Esophagus squamous epithelium (tissue), 4 donors: ENCODE data around the gene FHOD3.

ENCODE experiments used
- POLR2A ChIP-seq, 4 donors: fragments of 450-650 bp; IDR thresholded peaks; one replicate each; pipeline ENCODE4 v1.6.1; 2017; ENCODE audit warnings: antibody characterized with exemption in 4 of 4, mild to moderate bottlenecking in 4 of 4, moderate library complexity in 3 of 4
- TF ChIP-seq, protein P1 (sequence below), 6 experiments: fragments of 450-650 bp in 4 of 6; fragments of 200-600 bp in 2 of 6; sonication (generic) in 2 of 6; IDR thresholded peaks; one replicate each; pipeline ENCODE4 v1.5.1; 2016 to 2019; ENCODE audit warnings: antibody characterized with exemption in 6 of 6, mild to moderate bottlenecking in 4 of 6, moderate library complexity in 4 of 6

DNA sequence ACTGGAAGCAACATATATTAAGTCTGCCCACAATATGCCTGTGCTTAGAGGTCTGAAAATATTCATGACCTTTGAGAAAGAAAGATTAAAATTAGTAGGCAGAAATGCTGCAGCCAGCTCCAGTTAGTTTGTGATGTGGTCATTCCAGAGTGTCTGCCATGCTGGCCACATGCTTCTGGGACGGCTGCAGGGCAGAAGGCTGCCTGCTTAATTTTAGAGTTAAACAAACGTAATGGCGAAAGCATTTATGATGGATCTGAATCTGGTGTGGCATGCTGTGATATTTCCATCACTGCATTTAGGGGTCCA lies 95.4 kb downstream of the FHOD3 start:
- TF ChIP-seq, protein P1, sequence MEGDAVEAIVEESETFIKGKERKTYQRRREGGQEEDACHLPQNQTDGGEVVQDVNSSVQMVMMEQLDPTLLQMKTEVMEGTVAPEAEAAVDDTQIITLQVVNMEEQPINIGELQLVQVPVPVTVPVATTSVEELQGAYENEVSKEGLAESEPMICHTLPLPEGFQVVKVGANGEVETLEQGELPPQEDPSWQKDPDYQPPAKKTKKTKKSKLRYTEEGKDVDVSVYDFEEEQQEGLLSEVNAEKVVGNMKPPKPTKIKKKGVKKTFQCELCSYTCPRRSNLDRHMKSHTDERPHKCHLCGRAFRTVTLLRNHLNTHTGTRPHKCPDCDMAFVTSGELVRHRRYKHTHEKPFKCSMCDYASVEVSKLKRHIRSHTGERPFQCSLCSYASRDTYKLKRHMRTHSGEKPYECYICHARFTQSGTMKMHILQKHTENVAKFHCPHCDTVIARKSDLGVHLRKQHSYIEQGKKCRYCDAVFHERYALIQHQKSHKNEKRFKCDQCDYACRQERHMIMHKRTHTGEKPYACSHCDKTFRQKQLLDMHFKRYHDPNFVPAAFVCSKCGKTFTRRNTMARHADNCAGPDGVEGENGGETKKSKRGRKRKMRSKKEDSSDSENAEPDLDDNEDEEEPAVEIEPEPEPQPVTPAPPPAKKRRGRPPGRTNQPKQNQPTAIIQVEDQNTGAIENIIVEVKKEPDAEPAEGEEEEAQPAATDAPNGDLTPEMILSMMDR (IDR thresholded peaks at IDR 0.05): no peak
- TF ChIP-seq POLR2A (IDR thresholded peaks at IDR 0.05): no peak
